Neural cell (in vitro differentiated cells): ENCODE measurements around the gene TRIM8.

ENCODE experiments used
- EP300 ChIP-seq: fragments of 450-650 bp; conservative IDR thresholded peaks from 2 replicates; pipeline ENCODE4 v1.6.1; 2014; ENCODE audit warnings: antibody characterized with exemption, mild to moderate bottlenecking, moderate library complexity; ENCODE audit not compliant: poor library complexity, severe bottlenecking
- EZH2 ChIP-seq: fragments of 200-600, 300-800 bp; shearing (Covaris generic), sonication (generic); IDR thresholded peaks from 2 replicates; pipeline ENCODE4 v1.6.1; 2014; ENCODE audit warnings: antibody characterized with exemption, low read length, borderline replicate concordance, mild to moderate bottlenecking; ENCODE audit not compliant: insufficient read depth, poor library complexity, severe bottlenecking
- RAD21 ChIP-seq: fragments of 450-650 bp; conservative IDR thresholded peaks from 2 replicates; pipeline ENCODE4 v1.6.1; 2014; ENCODE audit warnings: antibody characterized with exemption, mild to moderate bottlenecking, moderate library complexity
- TAF1 ChIP-seq: IDR thresholded peaks from 2 replicates; pipeline ENCODE4 v1.6.1; 2012; ENCODE audit warnings: low read depth
- TF ChIP-seq, protein P1 (sequence below): fragments of 450-650 bp; IDR thresholded peaks from 2 replicates; pipeline ENCODE4 v1.5.1; 2014; ENCODE audit warnings: antibody characterized with exemption, mild to moderate bottlenecking, moderate library complexity; ENCODE audit not compliant: poor library complexity, severe bottlenecking

DNA sequence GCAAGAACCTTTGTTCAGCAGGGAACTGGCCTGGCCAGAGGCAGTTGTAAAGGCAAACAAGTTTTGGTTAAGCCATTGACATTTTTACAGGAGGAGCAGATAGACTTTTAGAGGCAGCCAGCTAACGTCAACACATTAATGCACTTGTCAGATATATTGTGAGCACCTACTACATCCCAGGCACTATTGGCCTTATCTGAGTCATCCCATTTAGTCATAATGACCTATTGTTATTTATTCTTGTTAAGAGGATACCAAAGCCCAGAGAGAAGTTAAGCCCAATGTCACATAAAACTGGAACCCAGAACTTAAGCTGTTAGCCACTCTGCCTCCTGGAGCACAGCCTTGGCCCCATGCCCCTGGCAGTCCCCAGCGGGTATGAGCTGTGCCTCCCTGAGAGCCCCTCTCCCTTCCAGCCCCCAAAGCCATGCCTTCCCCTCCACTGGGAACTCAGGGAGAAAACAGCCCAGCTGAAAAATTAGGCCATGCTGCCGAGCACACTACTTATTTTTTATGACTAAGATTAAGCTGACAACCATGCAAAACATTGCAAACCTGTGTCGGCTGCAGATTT lies 32.7 kb upstream of the TRIM8 start:
- TF ChIP-seq, protein P1, sequence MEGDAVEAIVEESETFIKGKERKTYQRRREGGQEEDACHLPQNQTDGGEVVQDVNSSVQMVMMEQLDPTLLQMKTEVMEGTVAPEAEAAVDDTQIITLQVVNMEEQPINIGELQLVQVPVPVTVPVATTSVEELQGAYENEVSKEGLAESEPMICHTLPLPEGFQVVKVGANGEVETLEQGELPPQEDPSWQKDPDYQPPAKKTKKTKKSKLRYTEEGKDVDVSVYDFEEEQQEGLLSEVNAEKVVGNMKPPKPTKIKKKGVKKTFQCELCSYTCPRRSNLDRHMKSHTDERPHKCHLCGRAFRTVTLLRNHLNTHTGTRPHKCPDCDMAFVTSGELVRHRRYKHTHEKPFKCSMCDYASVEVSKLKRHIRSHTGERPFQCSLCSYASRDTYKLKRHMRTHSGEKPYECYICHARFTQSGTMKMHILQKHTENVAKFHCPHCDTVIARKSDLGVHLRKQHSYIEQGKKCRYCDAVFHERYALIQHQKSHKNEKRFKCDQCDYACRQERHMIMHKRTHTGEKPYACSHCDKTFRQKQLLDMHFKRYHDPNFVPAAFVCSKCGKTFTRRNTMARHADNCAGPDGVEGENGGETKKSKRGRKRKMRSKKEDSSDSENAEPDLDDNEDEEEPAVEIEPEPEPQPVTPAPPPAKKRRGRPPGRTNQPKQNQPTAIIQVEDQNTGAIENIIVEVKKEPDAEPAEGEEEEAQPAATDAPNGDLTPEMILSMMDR = no peak
- no peak for TF ChIP-seq EZH2
- TF ChIP-seq RAD21 = no peak
- no peak for TF ChIP-seq EP300
- TF ChIP-seq TAF1 = no peak
